LNCAP (cell line): Measurements from ENCODE around the gene KCNIP2.

Experiments
- TF ChIP-seq, protein P1 (sequence below): fragments of 450-650 bp; IDR thresholded peaks from 2 replicates; pipeline ENCODE4 v1.5.1; 2017; ENCODE audit warnings: mild to moderate bottlenecking

KCNIP2 gene

DNA sequence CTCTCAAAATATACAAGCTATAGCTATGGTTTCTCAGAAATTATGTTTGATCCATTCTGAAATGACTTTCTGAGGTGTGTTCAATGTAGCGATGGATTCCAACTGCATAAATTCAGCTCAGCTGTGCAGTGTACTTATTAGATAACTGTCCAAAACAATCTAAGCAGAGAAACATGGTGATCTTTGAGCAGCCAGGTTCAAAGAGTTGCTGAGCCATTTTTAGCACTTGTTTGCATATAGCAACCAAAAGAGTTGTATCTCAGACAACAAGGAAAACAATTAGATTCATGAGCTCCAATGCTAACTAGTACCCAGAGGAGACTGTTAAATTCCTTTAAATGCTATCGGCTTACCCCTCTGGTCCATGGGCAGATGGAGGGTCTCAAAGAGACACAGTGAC lies 15.9 kb upstream of the KCNIP2 start:
- TF ChIP-seq, protein P1, sequence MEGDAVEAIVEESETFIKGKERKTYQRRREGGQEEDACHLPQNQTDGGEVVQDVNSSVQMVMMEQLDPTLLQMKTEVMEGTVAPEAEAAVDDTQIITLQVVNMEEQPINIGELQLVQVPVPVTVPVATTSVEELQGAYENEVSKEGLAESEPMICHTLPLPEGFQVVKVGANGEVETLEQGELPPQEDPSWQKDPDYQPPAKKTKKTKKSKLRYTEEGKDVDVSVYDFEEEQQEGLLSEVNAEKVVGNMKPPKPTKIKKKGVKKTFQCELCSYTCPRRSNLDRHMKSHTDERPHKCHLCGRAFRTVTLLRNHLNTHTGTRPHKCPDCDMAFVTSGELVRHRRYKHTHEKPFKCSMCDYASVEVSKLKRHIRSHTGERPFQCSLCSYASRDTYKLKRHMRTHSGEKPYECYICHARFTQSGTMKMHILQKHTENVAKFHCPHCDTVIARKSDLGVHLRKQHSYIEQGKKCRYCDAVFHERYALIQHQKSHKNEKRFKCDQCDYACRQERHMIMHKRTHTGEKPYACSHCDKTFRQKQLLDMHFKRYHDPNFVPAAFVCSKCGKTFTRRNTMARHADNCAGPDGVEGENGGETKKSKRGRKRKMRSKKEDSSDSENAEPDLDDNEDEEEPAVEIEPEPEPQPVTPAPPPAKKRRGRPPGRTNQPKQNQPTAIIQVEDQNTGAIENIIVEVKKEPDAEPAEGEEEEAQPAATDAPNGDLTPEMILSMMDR: no peak

DNA sequence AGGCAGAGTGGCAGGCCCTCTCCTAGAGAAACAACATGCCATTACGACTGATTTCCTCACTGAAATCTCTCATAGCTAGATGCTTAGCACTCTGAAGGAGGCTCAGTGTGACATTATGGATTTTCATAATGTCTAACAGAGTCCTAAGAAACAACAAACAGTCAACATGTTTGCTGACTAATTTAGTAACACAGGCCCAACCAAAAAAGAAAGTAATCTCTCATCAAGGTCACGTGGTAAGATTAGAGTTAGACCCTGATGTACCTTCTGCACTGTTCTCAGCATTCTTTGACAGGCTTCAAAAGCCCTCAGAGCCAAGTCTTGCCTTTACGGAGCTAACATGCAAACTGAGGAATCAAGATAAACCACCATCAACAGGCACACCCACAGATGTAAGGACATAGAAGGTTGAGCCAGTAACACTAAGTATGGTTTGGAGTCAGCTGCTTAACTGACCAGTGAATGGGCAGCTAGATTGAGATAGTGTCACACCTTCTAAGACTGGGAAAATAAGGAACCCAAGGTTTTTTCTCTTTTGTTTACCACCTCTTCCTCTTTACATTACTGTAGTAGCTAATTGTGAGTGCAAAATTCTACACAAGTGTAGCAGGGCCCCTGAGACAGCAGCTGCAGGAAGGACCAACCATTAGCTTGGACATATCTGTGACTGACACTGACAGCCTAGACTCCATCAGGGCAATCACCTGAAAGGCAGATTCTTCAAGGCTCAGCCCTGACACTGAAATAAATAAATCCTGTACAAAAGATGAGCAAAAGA lies 15.3 kb upstream of the KCNIP2 start:
- TF ChIP-seq, protein P1: no peak

DNA sequence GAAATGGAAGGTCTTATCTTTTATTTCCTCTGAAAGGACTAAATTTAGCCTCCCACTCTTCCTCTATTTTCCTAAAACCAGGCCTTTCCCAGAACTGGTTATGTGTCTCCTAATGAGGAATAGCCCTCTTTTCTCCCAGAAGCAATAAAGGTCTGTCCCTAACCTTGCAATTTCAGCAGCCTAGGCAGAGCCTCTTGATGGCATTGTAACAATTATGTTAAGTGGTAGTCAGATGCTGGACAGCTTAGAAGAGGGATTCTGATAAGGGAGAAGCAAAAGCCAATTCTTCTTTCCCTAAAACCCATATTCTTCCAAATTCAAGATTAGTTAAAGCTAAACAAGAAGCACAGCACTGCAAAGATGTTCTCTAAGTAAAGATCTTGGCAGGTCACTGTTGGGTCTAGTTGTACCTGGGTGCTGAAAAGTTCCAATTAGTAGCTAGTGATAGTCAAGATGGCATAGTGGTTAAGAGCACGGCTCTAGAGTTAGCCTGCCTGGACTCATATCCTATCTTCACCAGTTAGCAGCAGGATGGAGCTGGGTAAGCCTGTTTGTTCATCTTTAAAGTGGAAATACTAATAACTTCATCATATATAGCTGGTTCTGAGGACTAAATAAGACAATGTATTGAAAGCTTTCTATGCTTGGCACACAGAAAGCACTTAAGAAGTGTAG lies 14.3 kb upstream of the KCNIP2 start:
- TF ChIP-seq, protein P1: no peak

GRCh38 chr10:101856626-101857025 lies 13.0 kb upstream of the KCNIP2 start:
- TF ChIP-seq, protein P1: no peak

DNA sequence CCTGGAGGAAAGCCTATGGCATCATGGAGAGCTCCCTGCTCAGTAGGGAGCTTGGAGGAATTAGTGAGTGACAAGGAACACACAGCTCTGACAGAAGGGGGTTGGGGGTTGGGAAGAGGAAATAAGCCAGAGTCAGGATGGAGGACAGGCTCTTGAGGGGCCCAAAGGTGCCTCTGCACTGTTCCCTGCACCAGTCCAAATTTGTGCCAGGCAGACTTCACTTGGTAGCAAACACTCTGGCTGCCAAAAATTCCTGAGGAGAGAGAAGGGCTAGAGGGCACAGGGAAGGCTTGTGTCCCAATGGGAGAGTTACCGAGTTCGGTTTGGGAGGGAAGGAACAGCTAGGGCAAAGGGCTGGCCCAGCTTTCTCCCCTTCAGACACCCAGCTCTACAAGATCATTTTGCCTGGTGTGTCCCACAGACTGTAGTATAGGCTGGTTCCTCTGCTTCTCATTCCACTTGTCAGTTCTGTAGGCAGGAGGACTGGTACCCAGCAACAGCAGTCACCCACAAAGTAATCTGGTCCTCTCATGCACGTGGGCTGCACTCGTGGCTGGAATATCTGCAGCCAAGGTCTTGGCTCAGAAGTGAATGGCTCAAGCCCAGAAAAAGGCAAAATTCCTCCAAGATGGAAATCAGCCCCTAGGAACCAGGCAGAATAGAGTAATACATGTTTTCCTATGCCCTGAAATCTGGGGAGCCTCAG lies 8.0 kb upstream of the KCNIP2 start:
- TF ChIP-seq, protein P1: no peak

DNA sequence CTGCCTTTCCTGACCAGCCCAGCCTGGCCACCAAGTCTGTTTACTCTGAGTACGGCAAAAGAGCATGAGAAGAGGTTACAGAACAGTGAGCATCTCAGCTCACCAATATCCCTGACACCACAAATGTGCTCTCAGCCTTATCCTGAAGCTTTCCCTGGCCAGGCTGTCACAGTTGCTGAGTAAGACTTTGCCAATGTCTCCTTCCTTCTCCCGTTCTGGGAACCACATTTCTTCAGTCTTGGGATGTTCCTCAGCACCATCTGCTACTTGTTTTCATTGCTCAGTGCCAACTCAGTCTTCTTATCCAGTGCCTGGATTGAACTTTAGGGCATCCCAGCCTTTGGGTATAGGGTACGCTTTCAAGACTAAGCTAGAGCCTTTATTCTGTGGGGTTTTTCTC lies 7.1 kb upstream of the KCNIP2 start:
- TF ChIP-seq, protein P1: no peak

DNA sequence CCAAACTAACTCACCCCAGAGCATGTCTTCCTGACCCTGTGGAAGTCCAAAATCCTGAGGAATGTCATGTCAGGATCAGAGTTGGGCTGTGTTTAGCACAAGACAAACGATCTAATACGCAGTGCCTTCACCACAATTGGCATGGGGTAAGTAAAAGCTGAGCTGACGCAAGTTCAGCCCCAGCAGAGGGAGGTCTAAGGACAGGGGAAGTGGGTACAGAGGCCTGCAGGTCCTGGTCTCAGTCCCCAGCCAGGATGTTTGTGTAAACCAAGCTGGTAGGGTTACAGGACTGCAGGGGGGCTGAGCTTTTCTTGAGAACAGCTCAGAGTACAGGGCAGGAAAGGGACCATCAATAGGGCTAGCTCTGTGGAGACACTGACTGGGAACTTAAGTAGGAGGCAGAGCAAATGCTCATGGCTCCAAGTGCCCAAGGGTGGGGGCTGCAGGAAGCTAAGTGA lies 5.3 kb upstream of the KCNIP2 start:
- TF ChIP-seq, protein P1: no peak
